Panc1 (cell line): Measurements from ENCODE around the gene CTXND1. TPM values are rescaled to one million over a fixed set of nuclear protein-coding genes. Genes with fewer than 3 reads are reported as not detected.

Source experiments
- ATAC-seq: fragments of 200-7000 bp; cut with Tn5 transposase; 2 replicates; pipeline ENCODE4 v1.9.1; 2020; ENCODE audit warnings: mild to moderate bottlenecking, moderate library complexity
- BruUV-seq: library from RNA; stranded (reverse); fragments of 400-500 nt; replicated peaks from 2 replicates; lab custom pipeline; 2021; lab: Mats Ljungman, UMichigan
- CTCF ChIA-PET: fragments of 300-600 bp; sonication (Branson Sonifier 250); formaldehyde crosslinking; loops from one replicate; lab custom pipeline; 2022; ENCODE audit warnings: antibody characterized with exemption; lab: Charles Lee
- POLR2A ChIA-PET: fragments of 300-600 bp; sonication (Branson Sonifier 250); formaldehyde crosslinking; loops from one replicate; lab custom pipeline; 2022; ENCODE audit warnings: antibody characterized with exemption; lab: Charles Lee
- DNase-seq: peaks from one replicate; pipeline ENCODE4 v3.0.0-alpha.2; 2010; ENCODE audit warnings: low read depth, low spot score
- H3K27ac ChIP-seq: 2 replicates; pipeline ENCODE4 v1.5.1; 2011; ENCODE audit warnings: mild to moderate bottlenecking, low read length, inconsistent platforms
- H3K27me3 ChIP-seq: fragments of 200-500 bp; sonication (Bioruptor generic); 2 replicates; pipeline ENCODE4 v1.6.0; 2014; ENCODE audit warnings: low read length, inconsistent platforms; ENCODE audit not compliant: control insufficient read depth, insufficient read depth
- H3K36me3 ChIP-seq: fragments of 200-500 bp; sonication (Bioruptor generic); 2 replicates; pipeline ENCODE4 v1.5.1; 2014; ENCODE audit warnings: inconsistent platforms, mild to moderate bottlenecking, low read length, moderate library complexity; ENCODE audit not compliant: control insufficient read depth, insufficient read depth
- H3K4me1 ChIP-seq: 2 replicates; pipeline ENCODE4 v1.5.1; 2011; ENCODE audit warnings: inconsistent platforms, mild to moderate bottlenecking, low read length, moderate library complexity; ENCODE audit not compliant: control insufficient read depth, insufficient read depth
- H3K4me3 ChIP-seq, 2 experiments: 2 replicates each; pipeline ENCODE4 v1.5.1; 2011 to 2012; ENCODE audit warnings: low read depth in 2 of 2, low read length in 2 of 2, mild to moderate bottlenecking in 2 of 2, inconsistent platforms in 1 of 2, moderate library complexity in 1 of 2
- H3K9me3 ChIP-seq: fragments of 200-500 bp; sonication (Bioruptor generic); 2 replicates; pipeline ENCODE4 v1.5.1; 2014; ENCODE audit warnings: low read depth, mild to moderate bottlenecking, inconsistent platforms, low read length, moderate library complexity; ENCODE audit not compliant: control insufficient read depth, insufficient read depth
- CTCF ChIP-seq: fragments of 450-650 bp; IDR thresholded peaks from 2 replicates; pipeline ENCODE4 v1.5.1; 2017; ENCODE audit warnings: mild to moderate bottlenecking
- POLR2AphosphoS5 ChIP-seq: IDR thresholded peaks from 2 replicates; pipeline ENCODE4 v1.6.1; 2012; ENCODE audit warnings: mild to moderate bottlenecking, low read depth, low read length, moderate library complexity
- REST ChIP-seq, 2 experiments: IDR thresholded peaks; 2 replicates each; pipeline ENCODE4 v1.6.1; 2011 to 2012; ENCODE audit warnings: low read depth in 2 of 2, control low read depth in 1 of 2, low read length in 1 of 2, mild to moderate bottlenecking in 1 of 2, moderate library complexity in 1 of 2; ENCODE audit not compliant: insufficient read depth in 1 of 2
- SIN3A ChIP-seq: IDR thresholded peaks from 2 replicates; pipeline ENCODE4 v1.6.1; 2012; ENCODE audit warnings: low read depth, mild to moderate bottlenecking, low read length, moderate library complexity, borderline replicate concordance; ENCODE audit not compliant: insufficient read depth
- TCF7L2 ChIP-seq: IDR thresholded peaks from 2 replicates; pipeline ENCODE4 v1.6.1; 2011; ENCODE audit warnings: mild to moderate bottlenecking, low read depth, low read length, inconsistent platforms
- in situ Hi-C: cut with HindIII; loops from 2 replicates; pipeline ENCODE4 v1.10.0; 2016; ENCODE audit warnings: low sequenced_read_pairs, low pct_unique_long_range_greater_than_20kb
- intact Hi-C: fragments of 100-400 bp; cut with micrococcal nuclease; formaldehyde crosslinking; loops from one replicate; pipeline ENCODE4 v1.10.0; 2022; ENCODE audit not compliant: unreplicated experiment
- total RNA-seq: library from RNA; stranded (reverse); gene quantifications from one replicate; pipeline ENCODE4 v1.2.1, GENCODE V29; 2021; ENCODE audit not compliant: unreplicated experiment

CTXND1 gene
- total RNA-seq, 1 experiment from 2014 or later: not detected

GRCh38 chr15:80175436-80175835, 76.6 kb downstream of the CTXND1 start:
- Histone ChIP-seq H3K36me3 (no peaks in the 10 kb centered on the region; the same call in 1 of the 2 replicates), H3K4me1 (peaks cover 16% of the 10 kb centered on the region), H3K9me3 (no peaks in the 10 kb centered on the region), H3K27ac (no peak overlapping the region), H3K4me3 (no peak overlapping the region), H3K27me3 (no peaks in the 10 kb centered on the region)
- ChIA-PET POLR2A (interaction anchor here (0.6 kb wide), 1 partner anchor 576 kb away, joined by 3 read pairs; no protein-coding TSS in a partner anchor), CTCF (no interaction called here)
- no peak for TF ChIP-seq TCF7L2
- no peak for TF ChIP-seq REST (IDR thresholded peaks at IDR 0.05; ENCODE audit: insufficient read depth in 1 of 2, low read depth in 2 of 2, low read length in 1 of 2)
- no peak for TF ChIP-seq POLR2AphosphoS5
- TF ChIP-seq CTCF: no peak
- no peak for TF ChIP-seq SIN3A
- in situ Hi-C loops: no loop called here
- BruUV-seq: no TSS peak
- no peak for DNase-seq
- intact Hi-C loops: loop anchor here (10.0 kb wide), 1 partner anchor 181 kb away; no protein-coding TSS in a partner anchor
- ATAC-seq: no peak

- in situ Hi-C loops: no loop called here
- Histone ChIP-seq H3K27me3 (no peaks in the 10 kb centered on the region), H3K27ac (no peak overlapping the region), H3K9me3 (no peaks in the 10 kb centered on the region), H3K4me3 (no peak overlapping the region), H3K36me3 (no peaks in the 10 kb centered on the region), H3K4me1 (peaks cover 11% of the 10 kb centered on the region)
- ChIA-PET CTCF (interaction anchor here (0.6 kb wide), 1 partner anchor 180 kb away, joined by 3 read pairs; no protein-coding TSS in a partner anchor), POLR2A (no interaction called here)
- TF ChIP-seq CTCF (no peak), POLR2AphosphoS5 (no peak), SIN3A (no peak), REST (IDR thresholded peaks at IDR 0.05; ENCODE audit: insufficient read depth in 1 of 2, low read depth in 2 of 2, low read length in 1 of 2) (no peak), TCF7L2 (no peak)
- intact Hi-C loops: loop anchor here (5.0 to 10.0 kb wide), 3 partner anchors 112 to 277 kb away; partner anchors contain the start of gene MTHFS
- ATAC-seq: no peak
- no peak for DNase-seq
- no TSS peak for BruUV-seq
Observed at GRCh38 chr15:80174017-80174746, 77.8 kb downstream of the CTXND1 start.
